GM23248 (cell line): ENCODE measurements around the gene TTLL8. TPM values are rescaled to one million over a fixed set of nuclear protein-coding genes. Genes with fewer than 3 reads are reported as not detected.

Experiments
- DNase-seq: peaks from one replicate; pipeline ENCODE4 v3.0.0-alpha.2; 2015
- H2AFZ ChIP-seq: fragments of 200-600 bp; sonication (generic); 2 replicates; pipeline ENCODE4 v1.6.1; 2016; ENCODE audit warnings: antibody characterized with exemption
- H3F3A ChIP-seq: fragments of 200-600 bp; sonication (generic); 2 replicates; pipeline ENCODE4 v1.6.1; 2016; ENCODE audit warnings: mild to moderate bottlenecking, antibody characterized with exemption, mixed run types; ENCODE audit not compliant: insufficient read depth
- H3K27ac ChIP-seq: fragments of 200-600 bp; sonication (generic); 2 replicates; pipeline ENCODE4 v1.5.1; 2016; ENCODE audit warnings: mild to moderate bottlenecking
- H3K27me3 ChIP-seq: fragments of 200-600 bp; sonication (generic); replicated peaks from 2 replicates; pipeline ENCODE4 v1.6.1; 2016; ENCODE audit warnings: mild to moderate bottlenecking; ENCODE audit not compliant: insufficient read depth
- H3K36me3 ChIP-seq: fragments of 200-600 bp; sonication (generic); 2 replicates; pipeline ENCODE4 v1.6.1; 2016; ENCODE audit warnings: low read depth, mild to moderate bottlenecking
- H3K4me1 ChIP-seq: fragments of 200-600 bp; sonication (generic); 2 replicates; pipeline ENCODE4 v1.6.1; 2016; ENCODE audit warnings: mild to moderate bottlenecking; ENCODE audit not compliant: insufficient read depth
- H3K4me2 ChIP-seq: fragments of 200-600 bp; sonication (generic); one replicate; pipeline ENCODE4 v1.6.1; 2016; ENCODE audit warnings: mild to moderate bottlenecking; ENCODE audit not compliant: unreplicated experiment
- H3K4me3 ChIP-seq: fragments of 200-600 bp; sonication (generic); 2 replicates; pipeline ENCODE4 v1.5.1; 2016; ENCODE audit warnings: mild to moderate bottlenecking
- H3K79me2 ChIP-seq: fragments of 200-600 bp; sonication (generic); 2 replicates; pipeline ENCODE4 v1.6.1; 2016; ENCODE audit warnings: mild to moderate bottlenecking; ENCODE audit not compliant: insufficient read depth
- H3K9ac ChIP-seq: fragments of 200-600 bp; sonication (generic); 2 replicates; pipeline ENCODE4 v1.6.1; 2016; ENCODE audit warnings: mild to moderate bottlenecking
- H3K9me2 ChIP-seq: fragments of 200-600 bp; sonication (generic); 2 replicates; pipeline ENCODE4 v1.6.1; 2016; ENCODE audit warnings: mixed run types, mild to moderate bottlenecking, moderate library complexity; ENCODE audit not compliant: insufficient read depth
- H3K9me3 ChIP-seq: fragments of 200-600 bp; sonication (generic); one replicate; pipeline ENCODE4 v1.6.1; 2017; ENCODE audit warnings: low read depth
- H4K20me1 ChIP-seq: fragments of 200-600 bp; sonication (generic); 2 replicates; pipeline ENCODE4 v1.6.0; 2016; ENCODE audit not compliant: insufficient read depth
- EZH2 ChIP-seq: fragments of 200-600 bp; sonication (generic); IDR thresholded peaks from 2 replicates; pipeline ENCODE4 v1.6.1; 2018; ENCODE audit warnings: antibody characterized with exemption, mild to moderate bottlenecking; ENCODE audit not compliant: insufficient read depth, poor library complexity, severe bottlenecking
- EZH2phosphoT487 ChIP-seq: fragments of 200-600 bp; sonication (generic); IDR thresholded peaks from 2 replicates; pipeline ENCODE4 v1.6.1; 2018; ENCODE audit warnings: antibody characterized with exemption, moderate library complexity, mild to moderate bottlenecking, low read depth; ENCODE audit not compliant: insufficient read depth
- WGBS, 2 experiments: methylation state at CpG; one replicate each; pipeline ENCODE4 v1.1.6; 2015 to 2017; ENCODE audit warnings: low lambda C conversion rate in 2 of 2, low coverage in 1 of 2; ENCODE audit errors: missing lambda C conversion rate in 2 of 2; 5-methylcytosine and 5-hydroxymethylcytosine counted together
- in situ Hi-C: fragments of 300-500 bp; cut with MboI; formaldehyde crosslinking; loops from 2 replicates; pipeline ENCODE4 v1.15.0; 2020
- polyA plus RNA-seq: library from polyadenylated mRNA; unstranded; fragments of >200 nt; fragmentation: Nextera tagmentation; extraction: Ambion mirVana; gene quantifications from 2 replicates; pipeline ENCODE4 v1.2.1, GENCODE V29; 2016
- total RNA-seq: library from RNA; depleted of rRNA; stranded (reverse); fragments of >200 nt; shearing (Covaris generic); gene quantifications from 2 replicates; pipeline ENCODE4 v1.2.3, GENCODE V29; 2014

TTLL8 gene
- total and polyA plus RNA-seq, 2 experiments from 2014 or later, result not detected

GRCh38 chr22:50102946-50103345, 44.8 kb upstream of the TTLL8 start:
- H3F3A ChIP-seq, result no peaks in the 10 kb centered on the region
- H3K9me3 ChIP-seq, result no peaks in the 10 kb centered on the region
- in situ Hi-C loops, result no loop called here
- H3K4me3 ChIP-seq, result no peak overlapping the region
- no peak overlapping the region for H3K27ac ChIP-seq
- no peaks in the 10 kb centered on the region for H3K36me3 ChIP-seq
- H3K9ac ChIP-seq, result no peak overlapping the region
- no peaks in the 10 kb centered on the region for H3K79me2 ChIP-seq
- TF ChIP-seq EZH2phosphoT487 (no peak), EZH2 (no peak)
- DNase-seq, result peak; percentile 28
- no peaks in the 10 kb centered on the region for H3K9me2 ChIP-seq
- H3K4me2 ChIP-seq, result no peak overlapping the region
- no peaks in the 10 kb centered on the region for H3K4me1 ChIP-seq
- H3K27me3 ChIP-seq, result peaks cover 18% of the 10 kb centered on the region
- no peaks in the 10 kb centered on the region for H4K20me1 ChIP-seq
- H2AFZ ChIP-seq, result no peak overlapping the region
- 38 to 42% methylated on average over 11 of the region's 11 CpGs for WGBS, 2 experiments

- no peak overlapping the region for H2AFZ ChIP-seq
- no peak overlapping the region for H3K4me3 ChIP-seq
- no peaks in the 10 kb centered on the region for H3K79me2 ChIP-seq
- H3K27ac ChIP-seq, result no peak overlapping the region
- DNase-seq, result no peak
- no peaks in the 10 kb centered on the region for H3F3A ChIP-seq
- H3K4me1 ChIP-seq, result no peaks in the 10 kb centered on the region
- in situ Hi-C loops, result no loop called here
- no peaks in the 10 kb centered on the region for H3K36me3 ChIP-seq
- 49 to 52% methylated on average over 10 of the region's 10 CpGs for WGBS, 2 experiments
- no peak overlapping the region for H3K9ac ChIP-seq
- no peak overlapping the region for H3K4me2 ChIP-seq
- TF ChIP-seq EZH2phosphoT487 (no peak), EZH2 (no peak)
- H3K9me3 ChIP-seq, result no peaks in the 10 kb centered on the region
- no peaks in the 10 kb centered on the region for H3K9me2 ChIP-seq
- H3K27me3 ChIP-seq, result peaks cover 18% of the 10 kb centered on the region
- H4K20me1 ChIP-seq, result no peaks in the 10 kb centered on the region
Observed at GRCh38 chr22:50101870-50102565, 43.9 kb upstream of the TTLL8 start.

GRCh38 chr22:50098052-50098451, 40.0 kb upstream of the TTLL8 start:
- H3F3A ChIP-seq, result no peaks in the 10 kb centered on the region
- H3K36me3 ChIP-seq, result no peaks in the 10 kb centered on the region
- WGBS, 2 experiments, result 52 to 54% methylated on average over 3 of the region's 3 CpGs
- TF ChIP-seq EZH2phosphoT487 (no peak), EZH2 (no peak)
- no peaks in the 10 kb centered on the region for H3K9me3 ChIP-seq
- H3K4me3 ChIP-seq, result no peak overlapping the region
- no peaks in the 10 kb centered on the region for H4K20me1 ChIP-seq
- no peak overlapping the region for H3K4me2 ChIP-seq
- no peak overlapping the region for H3K27ac ChIP-seq
- in situ Hi-C loops, result no loop called here
- H3K4me1 ChIP-seq, result no peaks in the 10 kb centered on the region
- H3K9ac ChIP-seq, result no peak overlapping the region
- no peak overlapping the region for H2AFZ ChIP-seq
- peaks cover 27% of the 10 kb centered on the region for H3K27me3 ChIP-seq
- no peaks in the 10 kb centered on the region for H3K79me2 ChIP-seq
- DNase-seq, result no peak
- H3K9me2 ChIP-seq, result no peaks in the 10 kb centered on the region

- no peaks in the 10 kb centered on the region for H3K36me3 ChIP-seq
- no peaks in the 10 kb centered on the region for H4K20me1 ChIP-seq
- H3K27ac ChIP-seq, result no peak overlapping the region
- H3K27me3 ChIP-seq, result peaks cover 22% of the 10 kb centered on the region
- H3K4me1 ChIP-seq, result no peaks in the 10 kb centered on the region
- H2AFZ ChIP-seq, result no peak overlapping the region
- WGBS, 2 experiments, result 39 to 46% methylated on average over 5 of the region's 5 CpGs
- no peak overlapping the region for H3K4me3 ChIP-seq
- no peak for DNase-seq
- H3K4me2 ChIP-seq, result no peak overlapping the region
- H3K79me2 ChIP-seq, result no peaks in the 10 kb centered on the region
- TF ChIP-seq EZH2phosphoT487 (no peak), EZH2 (no peak)
- no peaks in the 10 kb centered on the region for H3K9me2 ChIP-seq
- in situ Hi-C loops, result no loop called here
- H3F3A ChIP-seq, result no peaks in the 10 kb centered on the region
- H3K9ac ChIP-seq, result no peak overlapping the region
- H3K9me3 ChIP-seq, result no peaks in the 10 kb centered on the region
Observed at GRCh38 chr22:50092342-50092741, 34.2 kb upstream of the TTLL8 start.
